HepG2 (cell line): ENCODE data around the gene MECR. TPM values are rescaled to one million over a fixed set of nuclear protein-coding genes. Genes with fewer than 3 reads are reported as not detected.
A peak's percentile ranks its signal among the peaks of the same experiment; 100 is the strongest.

Experiments
- ASH2L ChIP-seq: fragments of 300-600, 200-600 bp; sonication (generic); IDR thresholded peaks from 2 replicates; pipeline ENCODE4 v1.7.0; 2017; ENCODE audit warnings: low read depth, mild to moderate bottlenecking, moderate library complexity, mixed read lengths, low read length; ENCODE audit not compliant: insufficient read length
- ATF7 ChIP-seq, 2 experiments: fragments of 450-650 bp in 1 of 2; sonication (generic) in 1 of 2; formaldehyde crosslinking in 1 of 2; IDR thresholded peaks; 2 replicates each; pipeline versions ENCODE4 v1.4.0 to v1.6.1; 2016 to 2020; ENCODE audit warnings: antibody characterized with exemption in 1 of 2, mild to moderate bottlenecking in 1 of 2, missing genetic modification reagents in 1 of 2
- ELF3 ChIP-seq: IDR thresholded peaks from 2 replicates; pipeline ENCODE4 v1.6.1; 2016; ENCODE audit warnings: missing genetic modification reagents, missing compliant biosample characterization
- ETV5 ChIP-seq: IDR thresholded peaks from 2 replicates; pipeline ENCODE4 v1.6.1; 2018; ENCODE audit warnings: missing biosample characterization, missing genetic modification reagents, inconsistent platforms, borderline replicate concordance
- FOXK2 ChIP-seq: fragments of 450-650 bp; IDR thresholded peaks from 2 replicates; pipeline ENCODE4 v1.6.1; 2016
- GATAD1 ChIP-seq: IDR thresholded peaks from 2 replicates; pipeline ENCODE4 v1.6.1; 2016; ENCODE audit warnings: missing genetic modification reagents, missing compliant biosample characterization
- HOXA7 ChIP-seq: sonication (generic); formaldehyde crosslinking; IDR thresholded peaks from 2 replicates; pipeline ENCODE4 v1.8.1; 2022; ENCODE audit warnings: mild to moderate bottlenecking, missing genetic modification reagents, moderate library complexity
- NR1H2 ChIP-seq: sonication (generic); formaldehyde crosslinking; IDR thresholded peaks from 2 replicates; pipeline ENCODE4 v1.8.1; 2022; ENCODE audit warnings: low read depth, missing genetic modification reagents, borderline replicate concordance
- SALL2 ChIP-seq: sonication (generic); formaldehyde crosslinking; IDR thresholded peaks from 2 replicates; pipeline ENCODE4 v1.8.1; 2023; ENCODE audit warnings: mild to moderate bottlenecking, missing genetic modification reagents, inconsistent platforms
- SAP130 ChIP-seq: IDR thresholded peaks from 2 replicates; pipeline ENCODE4 v1.6.1; 2016; ENCODE audit warnings: low read depth
- SIN3B ChIP-seq: fragments of 150-350 bp; IDR thresholded peaks from 2 replicates; pipeline ENCODE4 v1.6.1; 2014; ENCODE audit warnings: low read length
- ZBTB37 ChIP-seq: sonication (generic); formaldehyde crosslinking; IDR thresholded peaks from 2 replicates; pipeline ENCODE4 v1.4.0; 2020; ENCODE audit warnings: mild to moderate bottlenecking, missing genetic modification reagents
- ZBTB7A ChIP-seq: sonication (generic); formaldehyde crosslinking; IDR thresholded peaks from 2 replicates; pipeline ENCODE4 v1.8.0; 2022; ENCODE audit warnings: mild to moderate bottlenecking, missing genetic modification reagents
- ZBTB8A ChIP-seq: sonication (generic); formaldehyde crosslinking; IDR thresholded peaks from 2 replicates; pipeline ENCODE4 v1.4.0; 2020; ENCODE audit warnings: mild to moderate bottlenecking, low read depth, missing genetic modification reagents, borderline replicate concordance
- ZFP36 ChIP-seq: fragments of 150-350 bp; IDR thresholded peaks from 2 replicates; pipeline ENCODE4 v1.6.1; 2018; ENCODE audit warnings: borderline replicate concordance, low read length, low read depth; ENCODE audit not compliant: partially characterized antibody
- ZGPAT ChIP-seq: IDR thresholded peaks from 2 replicates; pipeline ENCODE4 v1.6.1; 2016; ENCODE audit warnings: mild to moderate bottlenecking
- ZMAT3 ChIP-seq: sonication (generic); formaldehyde crosslinking; conservative IDR thresholded peaks from 2 replicates; pipeline ENCODE4 v1.7.0; 2021; ENCODE audit warnings: missing genetic modification reagents
- ZNF10 ChIP-seq: sonication (generic); formaldehyde crosslinking; IDR thresholded peaks from 2 replicates; pipeline ENCODE4 v1.4.0; 2020; ENCODE audit warnings: mild to moderate bottlenecking, low read depth, missing genetic modification reagents, borderline replicate concordance
- ZNF350 ChIP-seq: sonication (generic); formaldehyde crosslinking; IDR thresholded peaks from 2 replicates; pipeline ENCODE4 v1.4.0; 2020; ENCODE audit warnings: mild to moderate bottlenecking, low read depth, missing genetic modification reagents, borderline replicate concordance
- ZNF362 ChIP-seq: sonication (generic); formaldehyde crosslinking; IDR thresholded peaks from 2 replicates; pipeline ENCODE4 v1.4.0; 2020; ENCODE audit warnings: missing genetic modification reagents, mild to moderate bottlenecking, borderline replicate concordance
- ZSCAN29 ChIP-seq: sonication (generic); formaldehyde crosslinking; conservative IDR thresholded peaks from 2 replicates; pipeline ENCODE4 v1.4.0; 2020; ENCODE audit warnings: mild to moderate bottlenecking, missing genetic modification reagents
- ZSCAN31 ChIP-seq: sonication (generic); formaldehyde crosslinking; IDR thresholded peaks from 2 replicates; pipeline ENCODE4 v1.5.0; 2020; ENCODE audit warnings: low read depth, mild to moderate bottlenecking, missing genetic modification reagents
- polyA plus RNA-seq, 8 experiments: library from polyadenylated mRNA; depleted of rRNA in 3 of 8; stranded (reverse) in 7 of 8; unstranded in 1 of 8; fragments of >200 nt; fragmentation: Illumina TruSeq in 4 of 8; extraction: Trizol in 4 of 8; gene quantifications; 2 replicates each; pipeline versions ENCODE4 v1.2.1 to v1.2.3, GENCODE V29; 2011 to 2016; ENCODE audit warnings: low read depth in 4 of 8, missing spikeins in 1 of 8, mixed read lengths in 1 of 8; ENCODE audit not compliant: insufficient read depth in 1 of 8
- total RNA-seq, 5 experiments: library from RNA; depleted of rRNA; stranded (reverse); fragments of >200 nt; fragmentation: Illumina TruSeq; extraction: Trizol; gene quantifications; 2 replicates each; pipeline ENCODE4 v1.2.3, GENCODE V29; 2016; ENCODE audit warnings: low read depth in 1 of 5
- TF ChIP-seq, protein P1 (sequence below): sonication (generic); formaldehyde crosslinking; IDR thresholded peaks from 2 replicates; pipeline ENCODE4 v1.4.0; 2020; ENCODE audit warnings: mild to moderate bottlenecking, missing genetic modification reagents
- TF ChIP-seq, protein P2 (sequence below): IDR thresholded peaks from 2 replicates; pipeline ENCODE4 v1.6.1; 2016

The MECR gene
- total and polyA plus RNA-seq, 2 of the 13 experiments (the other 11 are each of a cell fraction or from before 2014, with no cell fraction given), result 18.8 to 24.9 TPM

DNA sequence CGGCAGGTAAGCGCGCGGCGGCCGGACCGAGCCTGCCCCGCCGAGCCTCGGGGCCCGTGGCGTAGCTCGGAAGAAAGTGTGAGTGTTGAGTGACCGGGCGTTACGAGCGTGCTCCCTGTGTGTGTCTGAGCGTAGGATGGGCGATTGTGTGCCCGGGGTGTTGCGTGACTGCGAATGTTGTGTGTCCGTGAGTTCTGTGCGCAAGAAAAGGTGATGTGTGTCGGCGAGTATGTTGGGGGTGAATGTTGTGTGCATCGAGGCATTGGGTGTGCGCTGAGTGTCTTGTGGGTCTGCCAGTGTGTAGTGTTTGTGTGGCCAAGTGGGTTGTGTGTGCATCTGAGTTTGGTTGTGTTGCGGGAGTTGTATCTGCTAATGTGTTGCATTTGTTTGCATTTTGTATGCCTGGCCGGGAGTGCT lies 6.0 kb upstream of the MECR start (continued):
- TF ChIP-seq, protein P1, sequence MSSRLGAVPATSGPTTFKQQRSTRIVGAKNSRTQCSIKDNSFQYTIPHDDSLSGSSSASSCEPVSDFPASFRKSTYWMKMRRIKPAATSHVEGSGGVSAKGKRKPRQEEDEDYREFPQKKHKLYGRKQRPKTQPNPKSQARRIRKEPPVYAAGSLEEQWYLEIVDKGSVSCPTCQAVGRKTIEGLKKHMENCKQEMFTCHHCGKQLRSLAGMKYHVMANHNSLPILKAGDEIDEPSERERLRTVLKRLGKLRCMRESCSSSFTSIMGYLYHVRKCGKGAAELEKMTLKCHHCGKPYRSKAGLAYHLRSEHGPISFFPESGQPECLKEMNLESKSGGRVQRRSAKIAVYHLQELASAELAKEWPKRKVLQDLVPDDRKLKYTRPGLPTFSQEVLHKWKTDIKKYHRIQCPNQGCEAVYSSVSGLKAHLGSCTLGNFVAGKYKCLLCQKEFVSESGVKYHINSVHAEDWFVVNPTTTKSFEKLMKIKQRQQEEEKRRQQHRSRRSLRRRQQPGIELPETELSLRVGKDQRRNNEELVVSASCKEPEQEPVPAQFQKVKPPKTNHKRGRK (CRISPR knock-in tag), result 0 out of 2 replicates have a peak, but pooled peaks have one; percentile 41
- TF ChIP-seq ZSCAN31 (CRISPR knock-in tag), result no peak
- TF ChIP-seq SALL2, result no peak
- TF ChIP-seq ATF7 (IDR thresholded peaks at IDR 0.05), result 0 out of 2 replicates have a peak, but pooled peaks have one; percentile 2
- TF ChIP-seq ATF7 (CRISPR knock-in tag; IDR thresholded peaks at IDR 0.05), result no peak
- peak; percentile 26 for TF ChIP-seq SAP130 (CRISPR knock-in tag)
- TF ChIP-seq ZBTB37, result no peak
- TF ChIP-seq ELF3, result 0 out of 2 replicates have a peak, but pooled peaks have one; percentile 5
- TF ChIP-seq, protein P2, sequence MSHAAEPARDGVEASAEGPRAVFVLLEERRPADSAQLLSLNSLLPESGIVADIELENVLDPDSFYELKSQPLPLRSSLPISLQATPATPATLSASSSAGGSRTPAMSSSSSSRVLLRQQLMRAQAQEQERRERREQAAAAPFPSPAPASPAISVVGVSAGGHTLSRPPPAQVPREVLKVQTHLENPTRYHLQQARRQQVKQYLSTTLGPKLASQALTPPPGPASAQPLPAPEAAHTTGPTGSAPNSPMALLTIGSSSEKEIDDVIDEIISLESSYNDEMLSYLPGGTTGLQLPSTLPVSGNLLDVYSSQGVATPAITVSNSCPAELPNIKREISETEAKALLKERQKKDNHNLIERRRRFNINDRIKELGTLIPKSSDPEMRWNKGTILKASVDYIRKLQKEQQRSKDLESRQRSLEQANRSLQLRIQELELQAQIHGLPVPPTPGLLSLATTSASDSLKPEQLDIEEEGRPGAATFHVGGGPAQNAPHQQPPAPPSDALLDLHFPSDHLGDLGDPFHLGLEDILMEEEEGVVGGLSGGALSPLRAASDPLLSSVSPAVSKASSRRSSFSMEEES, result no peak
- peak; percentile 31; the same call in 1 of the 2 replicates for TF ChIP-seq GATAD1 (CRISPR knock-in tag)
- TF ChIP-seq ASH2L, result peak; percentile 46
- no peak for TF ChIP-seq ZBTB8A (CRISPR knock-in tag)
- TF ChIP-seq ZNF10 (CRISPR knock-in tag), result no peak
- 0 out of 2 replicates have a peak, but pooled peaks have one; percentile 8 for TF ChIP-seq ZGPAT (CRISPR knock-in tag)
- no peak for TF ChIP-seq ETV5
- TF ChIP-seq ZMAT3 (CRISPR knock-in tag), result peak; percentile 58; the same call in 1 of the 2 replicates
- TF ChIP-seq FOXK2, result no peak
- no peak for TF ChIP-seq SIN3B
- no peak for TF ChIP-seq ZNF350
- no peak for TF ChIP-seq ZNF362 (CRISPR knock-in tag)
- TF ChIP-seq ZSCAN29, result no peak
- peak; percentile 45; the same call in 1 of the 2 replicates for TF ChIP-seq NR1H2
- TF ChIP-seq ZFP36, result no peak
- 0 out of 2 replicates have a peak, but pooled peaks have one; percentile 25 for TF ChIP-seq ZBTB7A (CRISPR knock-in tag)
- TF ChIP-seq HOXA7 (CRISPR knock-in tag), result no peak
